Prostate gland (tissue), 2 donors: ENCODE measurements around the gene HMOX2.

Experiments
- CTCF ChIP-seq, 4 experiments: fragments of 200-600 bp in 2 of 4; fragments of 450-650 bp in 2 of 4; sonication (generic) in 2 of 4; IDR thresholded peaks; 1 replicate in 3 of 4; 2 replicates in 1 of 4; pipeline ENCODE4 v1.5.1; 2016 to 2019; ENCODE audit warnings: antibody characterized with exemption in 4 of 4, mild to moderate bottlenecking in 2 of 4, moderate library complexity in 2 of 4
- POLR2A ChIP-seq: fragments of 450-650 bp; IDR thresholded peaks from one replicate; pipeline ENCODE4 v1.6.1; 2016; ENCODE audit warnings: antibody characterized with exemption, mild to moderate bottlenecking
- POLR2AphosphoS5 ChIP-seq: sonication (generic); formaldehyde crosslinking; IDR thresholded peaks from one replicate; pipeline ENCODE4 v1.6.1; 2017; ENCODE audit warnings: antibody characterized with exemption

GRCh38 chr16:4494746-4495490 lies 18.7 kb downstream of the HMOX2 start:
- TF ChIP-seq CTCF (IDR thresholded peaks at IDR 0.05) (no peak), POLR2AphosphoS5 (no peak), POLR2A (no peak)
